Small intestine (tissue), 7 donors: ENCODE measurements around the gene CPNE8. TPM values are rescaled to one million over a fixed set of nuclear protein-coding genes. Genes with fewer than 3 reads are reported as not detected.
"Not testable (repeated sequence)": the region's sequence is repeated elsewhere in the genome, so short reads cannot be mapped to it uniquely, and the experiment has no call there.

Experiments used
- DNase-seq, 2 donors: peaks; one replicate each; pipeline versions ENCODE4 v3.0.0 to v3.0.0-alpha.2; 2013
- FAIRE-seq: peaks from 2 replicates; lab custom pipeline; 2012; peaks lifted over from hg19 to GRCh38; lab: Jason Lieb, UNC
- H3K27ac ChIP-seq, 3 donors: one replicate each; pipeline ENCODE4 v1.5.1; 2013; ENCODE audit warnings: low read length in 2 of 3, mild to moderate bottlenecking in 2 of 3, control low read depth in 1 of 3, inconsistent platforms in 1 of 3, low read depth in 1 of 3, moderate library complexity in 1 of 3
- H3K27me3 ChIP-seq, 3 donors: one replicate each; pipeline ENCODE4 v1.6.1; 2013; ENCODE audit warnings: low read length in 3 of 3, inconsistent platforms in 1 of 3; ENCODE audit not compliant: control insufficient read depth in 3 of 3, insufficient read depth in 3 of 3
- H3K36me3 ChIP-seq, 3 donors: one replicate each; pipeline ENCODE4 v1.6.1; 2013; ENCODE audit warnings: low read length in 3 of 3, inconsistent platforms in 1 of 3, low read depth in 1 of 3, mild to moderate bottlenecking in 1 of 3, moderate library complexity in 1 of 3; ENCODE audit not compliant: control insufficient read depth in 3 of 3, insufficient read depth in 2 of 3
- H3K4me1 ChIP-seq, 3 donors: one replicate each; pipeline ENCODE4 v1.6.1; 2013; ENCODE audit warnings: low read length in 2 of 3, inconsistent platforms in 1 of 3, low read depth in 1 of 3, mild to moderate bottlenecking in 1 of 3, moderate library complexity in 1 of 3; ENCODE audit not compliant: control insufficient read depth in 3 of 3, insufficient read depth in 2 of 3
- H3K4me3 ChIP-seq, 3 donors: one replicate each; pipeline ENCODE4 v1.5.1; 2013; ENCODE audit warnings: low read length in 3 of 3, control low read depth in 1 of 3, inconsistent platforms in 1 of 3, low read depth in 1 of 3, mild to moderate bottlenecking in 1 of 3, moderate library complexity in 1 of 3
- H3K9me3 ChIP-seq, 2 donors: one replicate each; pipeline ENCODE4 v1.6.1; 2013; ENCODE audit warnings: low read depth in 1 of 2, low read length in 1 of 2; ENCODE audit not compliant: control insufficient read depth in 2 of 2, insufficient read depth in 1 of 2
- WGBS, 3 donors: extraction: QIAGEN DNeasy Blood & Tissue Kit; methylation state at CpG; one replicate each; pipeline ENCODE4 v1.1.7; 2013; 5-methylcytosine and 5-hydroxymethylcytosine counted together
- polyA plus RNA-seq, 4 donors: library from polyadenylated mRNA; stranded (reverse) in 3 of 4; unstranded in 1 of 4; fragments of 200-250 nt in 3 of 4; fragments of 120-200 nt in 1 of 4; gene quantifications; one replicate each; pipeline versions ENCODE4 v1.2.1 to v1.2.3, GENCODE V29; 2013
- donor health status: healthy with polysubstance abuse.
- donor health status: control.
- donor health status: control.
- donor health status: Bipolar disorder and iron deficiency.
- donor health status: healthy.

Gene CPNE8
- polyA plus RNA-seq, 4 donors, result 0.22 to 8.4 (median 3.1) TPM

- Histone ChIP-seq H3K27me3 (no peaks in the 10 kb centered on the region), H3K27ac (no peak overlapping the region), H3K9me3 (no peaks in the 10 kb centered on the region), H3K4me1 (no peaks in the 10 kb centered on the region), H3K4me3 (no peak overlapping the region), H3K36me3 (peaks cover 0 to 2% (median 0%) of the 10 kb centered on the region in 3 donors)
- FAIRE-seq, result no peak
- no peak for DNase-seq
Observed at GRCh38 chr12:38759621-38760020, 145.8 kb downstream of the CPNE8 start.

- Histone ChIP-seq H3K36me3 (no peaks in the 10 kb centered on the region), H3K27ac (no peak overlapping the region), H3K4me3 (no peak overlapping the region), H3K27me3 (no peaks in the 10 kb centered on the region), H3K9me3 (no peaks in the 10 kb centered on the region), H3K4me1 (no peaks in the 10 kb centered on the region)
- FAIRE-seq (no peak), DNase-seq (no peak)
- 73 to 80% (median 74%) methylated on average over 2 of the region's 2 CpGs for WGBS, 3 donors
Observed at GRCh38 chr12:38746744-38747143, 158.6 kb downstream of the CPNE8 start.

- no peak for FAIRE-seq
- H3K36me3 ChIP-seq, result no peaks in the 10 kb centered on the region
- H3K4me3 ChIP-seq, result no peak overlapping the region
- WGBS, 3 donors, result 77 to 86% (median 79%) methylated on average over 4 of the region's 4 CpGs
- no peaks in the 10 kb centered on the region for H3K9me3 ChIP-seq
- no peaks in the 10 kb centered on the region for H3K4me1 ChIP-seq
- no peak for DNase-seq
- H3K27me3 ChIP-seq, result no peaks in the 10 kb centered on the region
- H3K27ac ChIP-seq, result no peak overlapping the region
Observed at GRCh38 chr12:38745601-38746000, 159.8 kb downstream of the CPNE8 start.

DNA sequence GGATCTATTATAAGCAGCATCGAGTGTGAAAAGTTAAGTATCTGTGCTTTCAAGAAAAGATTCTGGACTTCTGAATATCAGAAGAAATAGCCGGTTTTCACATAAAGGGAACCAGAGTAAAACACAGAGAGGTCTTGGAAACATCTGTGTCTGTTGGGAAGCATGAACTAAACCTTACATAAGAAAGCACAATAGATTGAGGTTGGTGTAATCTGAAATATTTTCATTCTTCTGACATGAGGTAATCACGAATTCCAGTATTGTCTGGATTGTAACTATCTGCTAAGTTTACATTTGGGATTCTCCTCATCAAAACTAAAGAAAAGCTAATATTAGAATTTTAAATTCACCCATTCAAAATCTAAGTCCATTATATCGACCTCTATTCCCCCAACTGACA lies 161.3 kb downstream of the CPNE8 start:
- no peak for DNase-seq
- FAIRE-seq, result no peak
- H3K27me3 ChIP-seq, result no peaks in the 10 kb centered on the region
- no peaks in the 10 kb centered on the region for H3K9me3 ChIP-seq
- 53 to 66% (median 55%) methylated on average over 4 of the region's 4 CpGs for WGBS, 3 donors
- H3K36me3 ChIP-seq, result no peaks in the 10 kb centered on the region
- no peak overlapping the region for H3K27ac ChIP-seq
- H3K4me1 ChIP-seq, result no peaks in the 10 kb centered on the region
- no peak overlapping the region for H3K4me3 ChIP-seq

GRCh38 chr12:38742496-38742895 lies 162.9 kb downstream of the CPNE8 start:
- 76 to 94% (median 91%) methylated on average over 1 of the region's 1 CpG for WGBS, 3 donors
- not testable (repeated sequence) for FAIRE-seq, H3K4me3 ChIP-seq

DNA sequence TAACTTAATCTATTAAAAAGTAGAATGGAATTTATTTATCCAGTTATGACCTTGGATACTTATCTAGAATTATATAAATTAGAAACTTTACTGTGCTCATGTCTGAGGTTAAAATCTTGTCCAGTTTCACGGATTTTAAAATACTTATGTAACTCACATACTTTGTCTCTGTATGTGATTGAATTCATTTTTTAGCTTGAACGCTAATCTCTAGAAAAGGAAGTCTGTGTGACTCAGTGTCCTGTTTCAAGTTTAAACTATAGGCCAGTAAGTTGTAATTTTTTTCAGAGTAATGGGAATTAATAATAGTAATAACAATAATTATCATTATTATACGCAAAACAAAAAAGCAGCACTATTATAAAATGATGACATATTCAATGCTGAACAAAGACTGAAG lies 168.6 kb downstream of the CPNE8 start:
- 82 to 87% (median 83%) methylated on average over 3 of the region's 3 CpGs for WGBS, 3 donors
- no peaks in the 10 kb centered on the region for H3K9me3 ChIP-seq
- H3K27me3 ChIP-seq, result no peaks in the 10 kb centered on the region
- FAIRE-seq (no peak), DNase-seq (no peak)
- H3K4me1 ChIP-seq, result no peaks in the 10 kb centered on the region
- no peak overlapping the region for H3K4me3 ChIP-seq
- H3K27ac ChIP-seq, result no peak overlapping the region
- no peaks in the 10 kb centered on the region for H3K36me3 ChIP-seq

More at GRCh38 chr12:38742496-38742895, 162.9 kb downstream of the CPNE8 start:
- not testable (repeated sequence) for H3K9me3 ChIP-seq, DNase-seq, H3K27me3 ChIP-seq, H3K27ac ChIP-seq, H3K4me1 ChIP-seq, H3K36me3 ChIP-seq

DNA sequence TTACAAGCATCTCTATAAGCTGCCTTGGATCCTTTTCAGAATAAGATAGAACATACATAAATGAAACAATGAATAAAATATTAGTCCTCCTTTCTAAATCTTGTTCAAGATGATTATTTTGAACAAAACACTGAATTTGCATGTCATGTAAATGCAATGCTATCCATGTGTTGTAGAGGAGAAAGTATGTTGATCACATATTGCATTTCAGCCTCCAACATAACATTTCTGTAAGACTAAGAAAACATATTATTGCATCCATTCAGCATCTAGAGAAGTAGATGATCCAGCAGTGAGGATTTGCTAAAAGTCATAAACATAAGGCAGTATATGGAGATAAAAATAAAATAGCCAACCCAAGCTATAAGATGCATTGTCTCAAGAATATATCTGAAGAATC lies 172.6 kb downstream of the CPNE8 start:
- Histone ChIP-seq H3K27me3 (no peaks in the 10 kb centered on the region), H3K36me3 (no peaks in the 10 kb centered on the region), H3K27ac (no peak overlapping the region), H3K4me1 (no peaks in the 10 kb centered on the region), H3K9me3 (no peaks in the 10 kb centered on the region), H3K4me3 (no peak overlapping the region)
- FAIRE-seq, result no peak
- DNase-seq, result no peak

- H3K27ac ChIP-seq, result no peak overlapping the region
- WGBS, 3 donors, result 78 to 100% (median 86%) methylated on average over 1 of the region's 1 CpG
- H3K9me3 ChIP-seq, result no peaks in the 10 kb centered on the region
- DNase-seq, result no peak
- H3K4me1 ChIP-seq, result no peaks in the 10 kb centered on the region
- H3K4me3 ChIP-seq, result no peak overlapping the region
- H3K36me3 ChIP-seq, result no peaks in the 10 kb centered on the region
- FAIRE-seq, result no peak
- no peaks in the 10 kb centered on the region for H3K27me3 ChIP-seq
Observed at GRCh38 chr12:38728894-38729293, 176.5 kb downstream of the CPNE8 start.

DNA sequence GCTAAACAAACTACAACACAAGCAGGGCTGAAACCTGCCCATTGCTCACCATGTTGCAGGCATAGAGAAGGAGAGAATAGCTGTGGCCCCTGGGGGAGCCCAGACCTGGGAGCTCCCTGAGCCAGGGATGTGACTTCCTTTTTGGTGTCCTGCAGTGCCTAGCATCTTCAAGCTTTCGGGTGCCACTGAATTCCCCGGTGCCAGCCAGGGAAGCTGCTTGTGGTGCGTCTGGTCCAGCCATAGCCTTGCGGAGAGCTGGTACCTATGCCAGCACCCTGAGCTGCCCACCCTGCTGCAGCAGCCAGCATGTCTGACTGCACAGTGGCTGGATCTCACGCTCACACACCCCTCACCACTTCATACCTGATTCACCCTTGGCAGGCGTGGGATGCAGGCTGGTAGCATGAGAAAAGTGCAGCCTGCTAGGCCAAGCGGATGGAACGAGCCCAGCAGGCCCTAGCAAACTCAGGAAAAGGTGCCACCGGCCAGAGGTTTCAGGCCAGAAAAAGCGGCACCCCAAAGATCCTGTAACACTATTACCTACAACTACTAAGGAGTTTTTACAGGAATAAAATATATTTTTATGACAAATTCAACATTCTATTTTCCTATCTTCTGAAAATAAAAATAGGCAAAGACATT lies 183.7 kb downstream of the CPNE8 start:
- 87 to 94% (median 93%) methylated on average over 10 of the region's 10 CpGs for WGBS, 3 donors
- Histone ChIP-seq H3K27ac (no peak overlapping the region), H3K4me1 (no peaks in the 10 kb centered on the region), H3K9me3 (peaks cover 0 to 3% of the 10 kb centered on the region in 2 donors), H3K36me3 (peaks cover 0 to 9% (median 0%) of the 10 kb centered on the region in 3 donors), H3K27me3 (no peaks in the 10 kb centered on the region), H3K4me3 (no peak overlapping the region)
- DNase-seq (no peak), FAIRE-seq (no peak)
